Measurements from ENCODE around the gene FBXL13. TPM values are rescaled to one million over a fixed set of nuclear protein-coding genes. Genes with fewer than 3 reads are reported as not detected.
A peak's percentile ranks its signal among the peaks of the same experiment; 100 is the strongest.

The FBXL13 gene
- total and polyA plus RNA-seq, 2 of the 8 experiments (the other 6 are each of a cell fraction or from before 2014, with no cell fraction given), result 1.2 to 2.8 TPM

GRCh38 chr7:102974366-102975236, 100.0 kb downstream of the FBXL13 start:
- no peak overlapping the region for H2BK20ac ChIP-seq (ENCODE audit: low read length)
- no peak overlapping the region for H3K4me3 ChIP-seq (ENCODE audit: extremely low read depth in 1 of 4, insufficient read depth in 2 of 4, low read depth in 3 of 4, low read length in 4 of 4)
- H3K36me3 ChIP-seq (ENCODE audit: control insufficient read depth in 2 of 4, insufficient read depth in 4 of 4, low read length in 3 of 4), result no peaks in the 10 kb centered on the region
- H4K8ac ChIP-seq (ENCODE audit: extremely low read depth, insufficient read depth, low read length), result no peak overlapping the region
- H3K56ac ChIP-seq (replicated peaks; ENCODE audit: insufficient read length, low read depth, low read length), result no peak overlapping the region
- ChIA-PET POLR2A (ENCODE audit: partially characterized antibody) (no interaction called here), CTCF (ENCODE audit: partially characterized antibody) (interaction anchor here (0.7 to 1.4 kb wide), 3 partner anchors 14 to 87 kb away, joined by 4 read pairs; no protein-coding TSS in a partner anchor)
- H4K5ac ChIP-seq (ENCODE audit: insufficient read length, low read depth, low read length), result no peak overlapping the region
- no peaks in the 10 kb centered on the region for H4K20me1 ChIP-seq (replicated peaks in 1 of 2; ENCODE audit: control insufficient read depth in 1 of 2, insufficient read depth in 2 of 2, low read length in 2 of 2)
- H4K91ac ChIP-seq (replicated peaks; ENCODE audit: insufficient read length, low read length), result no peak overlapping the region
- DNase-seq (ENCODE audit: low read depth in 1 of 2, low spot score in 2 of 2) (peak in 1 of 2 experiments; percentile 66), FAIRE-seq (no peak)
- H3K79me1 ChIP-seq (ENCODE audit: low read depth, low read length), result no peaks in the 10 kb centered on the region
- no peaks in the 10 kb centered on the region for H3K4me1 ChIP-seq (replicated peaks in 1 of 4; ENCODE audit: control insufficient read depth in 3 of 4, insufficient read depth in 4 of 4, low read length in 3 of 4)
- no peaks in the 10 kb centered on the region for H3K27me3 ChIP-seq (replicated peaks in 1 of 4; ENCODE audit: control insufficient read depth in 3 of 4, extremely low read depth in 1 of 4, insufficient read depth in 3 of 4, low read length in 3 of 4)
- H3K4me2 ChIP-seq (ENCODE audit: insufficient read depth in 1 of 2, low read depth in 2 of 2, low read length in 2 of 2), result no peak overlapping the region
- H2BK120ac ChIP-seq (replicated peaks; ENCODE audit: low read depth, low read length), result no peak overlapping the region
- H3K18ac ChIP-seq (ENCODE audit: extremely low read depth, low read length), result no peak overlapping the region
- H2AFZ ChIP-seq (ENCODE audit: low read length), result 0 out of 2 replicates have a peak overlapping the region, but pooled peaks have one; percentile 21
- no peaks in the 10 kb centered on the region for H3K9me3 ChIP-seq (ENCODE audit: insufficient read depth in 2 of 2, low read depth in 1 of 2, low read length in 1 of 2)
- no peak overlapping the region for H2BK12ac ChIP-seq (ENCODE audit: low read depth, low read length)
- no peak overlapping the region for H2BK5ac ChIP-seq (ENCODE audit: low read depth, low read length)
- H3K23me2 ChIP-seq (ENCODE audit: low read depth, low read length), result no peaks in the 10 kb centered on the region
- H3K79me2 ChIP-seq (ENCODE audit: control insufficient read depth in 1 of 2, insufficient read depth in 2 of 2, low read length in 2 of 2), result no peaks in the 10 kb centered on the region
- 89% methylated on average over 15 of the region's 15 CpGs; no CpG with 5 or more reads in 1 of the 2 experiments for WGBS, 2 experiments (ENCODE audit: extremely low coverage in 1 of 2, insufficient coverage in 1 of 2, insufficient read length in 1 of 2, insufficient replicate concordance in 2 of 2, low coverage in 1 of 2, low lambda C conversion rate in 2 of 2, missing lambda C conversion rate in 1 of 2)
- H3K14ac ChIP-seq (ENCODE audit: insufficient read length), result no peak overlapping the region
- no peak overlapping the region for H2AK5ac ChIP-seq (ENCODE audit: low read depth, low read length)
- H3K4ac ChIP-seq (replicated peaks; ENCODE audit: insufficient read length, low read depth, low read length), result no peak overlapping the region
- H3K27ac ChIP-seq (ENCODE audit: low read depth, low read length), result no peak overlapping the region
- no peak overlapping the region for H3K9ac ChIP-seq (replicated peaks in 1 of 4; ENCODE audit: extremely low read depth in 1 of 4, low read depth in 3 of 4, low read length in 3 of 4)
- no peak overlapping the region for H3K23ac ChIP-seq (ENCODE audit: insufficient read length)
- 0 out of 2 replicates have a peak overlapping the region, but pooled peaks have one; percentile 1 for H2BK15ac ChIP-seq (ENCODE audit: low read length)
- no peak for TF ChIP-seq EZH2 (IDR thresholded peaks at IDR 0.05; ENCODE audit: low read depth, low read length, severe bottlenecking)
- peak; percentile 51; the same call in 1 of the 2 replicates for TF ChIP-seq YY1 (IDR thresholded peaks at IDR 0.05; ENCODE audit: low read depth, low read length)
- TF ChIP-seq MAFK (IDR thresholded peaks at IDR 0.05; ENCODE audit: low read depth, low read length), result no peak
- peak; percentile 79 to 84 for TF ChIP-seq RAD21 (IDR thresholded peaks at IDR 0.05 in 1 of 2, conservative IDR thresholded peaks at IDR 0.05 in 1 of 2; ENCODE audit: low read depth in 2 of 2, low read length in 2 of 2)
- TF ChIP-seq PHF8 (conservative IDR thresholded peaks at IDR 0.05; ENCODE audit: low read depth, low read length), result no peak
- TF ChIP-seq SIX5 (IDR thresholded peaks at IDR 0.05; ENCODE audit: low read depth, low read length), result no peak
- no peak for TF ChIP-seq GTF2F1 (IDR thresholded peaks at IDR 0.05; ENCODE audit: borderline replicate concordance, low read depth, low read length)
- TF ChIP-seq RXRA (IDR thresholded peaks at IDR 0.05; ENCODE audit: insufficient read depth, low read depth, low read length), result no peak
- no peak for TF ChIP-seq ASH2L (IDR thresholded peaks at IDR 0.05; ENCODE audit: low read length)
- no peak for TF ChIP-seq MAX (IDR thresholded peaks at IDR 0.05)
- no peak for TF ChIP-seq POLR2AphosphoS5 (IDR thresholded peaks at IDR 0.05; ENCODE audit: low read depth, low read length)

Data from H1 (cell line).